Islet of Langerhans (tissue), 1 donor: ENCODE results near the gene COCH.
"Not testable (repeated sequence)": the region's sequence is repeated elsewhere in the genome, so short reads cannot be mapped to it uniquely, and the experiment has no call there.

ENCODE experiments used
- FAIRE-seq: peaks from one replicate; lab custom pipeline; 2011; peaks lifted over from hg19 to GRCh38; lab: Jason Lieb, UNC

Gene COCH

GRCh38 chr14:30876692-30877091, 2.3 kb downstream of the COCH start:
- no peak for FAIRE-seq

- FAIRE-seq, result no peak
Measured at GRCh38 chr14:30882431-30882830, 8.1 kb downstream of the COCH start.

GRCh38 chr14:30883508-30884294, 9.3 kb downstream of the COCH start:
- no peak for FAIRE-seq

- no peak for FAIRE-seq
Measured at GRCh38 chr14:30884901-30885300, 10.5 kb downstream of the COCH start.

GRCh38 chr14:30885840-30886740, 11.7 kb downstream of the COCH start:
- no peak for FAIRE-seq

- no peak for FAIRE-seq
Measured at GRCh38 chr14:30888480-30889243, 14.3 kb downstream of the COCH start.

- FAIRE-seq, result peak; percentile 17
Measured at GRCh38 chr14:30889244-30889594, 14.9 kb downstream of the COCH start.

GRCh38 chr14:30893819-30894218, 19.5 kb downstream of the COCH start:
- FAIRE-seq, result peak; percentile 81

GRCh38 chr14:30894923-30895515, 20.7 kb downstream of the COCH start:
- no peak for FAIRE-seq

- FAIRE-seq, result no peak
Measured at GRCh38 chr14:30896435-30896834, 22.1 kb downstream of the COCH start.

- FAIRE-seq, result not testable (repeated sequence)
Measured at GRCh38 chr14:30897121-30897520, 22.8 kb downstream of the COCH start.

- no peak for FAIRE-seq
Measured at GRCh38 chr14:30903285-30904124, 29.1 kb downstream of the COCH start.

GRCh38 chr14:30906752-30907658, 32.6 kb downstream of the COCH start:
- FAIRE-seq, result no peak

GRCh38 chr14:30907659-30908057, 33.3 kb downstream of the COCH start:
- FAIRE-seq, result no peak

GRCh38 chr14:30908826-30909225, 34.5 kb downstream of the COCH start:
- FAIRE-seq, result no peak

- peak; percentile 43 for FAIRE-seq
Measured at GRCh38 chr14:30914812-30915211, 40.5 kb downstream of the COCH start.

GRCh38 chr14:30915596-30915995, 41.2 kb downstream of the COCH start:
- FAIRE-seq, result no peak

- FAIRE-seq, result no peak
Measured at GRCh38 chr14:30921305-30921704, 46.9 kb downstream of the COCH start.

- FAIRE-seq, result no peak
Measured at GRCh38 chr14:30921788-30922187, 47.4 kb downstream of the COCH start.

GRCh38 chr14:30925254-30925653, 50.9 kb downstream of the COCH start:
- FAIRE-seq, result no peak
